SK-N-SH treated with all-trans-retinoic acid at 6 μM for 48 hours (cell line): ENCODE results near the gene CCDC102A.

Source experiments
- ATAC-seq: fragments of 200-7000 bp; cut with Tn5 transposase; 3 replicates; pipeline ENCODE4 v1.9.1; 2020; ENCODE audit warnings: mild to moderate bottlenecking, moderate library complexity
- ARNTL ChIP-seq: fragments of 450-650 bp; formaldehyde crosslinking; IDR thresholded peaks from 2 replicates; pipeline ENCODE4 v1.5.0; 2020; ENCODE audit warnings: low read depth, mild to moderate bottlenecking, moderate library complexity, borderline replicate concordance
- BACH2 ChIP-seq: fragments of 250-450 bp; sonication (Bioruptor Pico); IDR thresholded peaks from 2 replicates; pipeline ENCODE4 v1.9.0; 2021; ENCODE audit warnings: mild to moderate bottlenecking, borderline replicate concordance
- CSDC2 ChIP-seq: fragments of 250-450 bp; sonication (Bioruptor Pico); IDR thresholded peaks from 2 replicates; pipeline ENCODE4 v1.5.0; 2020; ENCODE audit warnings: mild to moderate bottlenecking, moderate library complexity
- GLIS3 ChIP-seq: fragments of 250-450 bp; sonication (Bioruptor Pico); IDR thresholded peaks from 2 replicates; pipeline ENCODE4 v1.5.0; 2020; ENCODE audit warnings: mild to moderate bottlenecking, moderate library complexity
- ISL1 ChIP-seq: fragments of 250-450 bp; sonication (Bioruptor Pico); IDR thresholded peaks from 2 replicates; pipeline ENCODE4 v2.1.2; 2022; ENCODE audit warnings: mild to moderate bottlenecking, moderate library complexity
- OSR1 ChIP-seq: fragments of 250-450 bp; sonication (Bioruptor Pico); IDR thresholded peaks from 2 replicates; pipeline ENCODE4 v1.8.0; 2022; ENCODE audit warnings: moderate library complexity, mild to moderate bottlenecking, inconsistent platforms
- SNAI2 ChIP-seq: fragments of 250-450 bp; sonication (Bioruptor Pico); IDR thresholded peaks from 2 replicates; pipeline ENCODE4 v1.5.0; 2020; ENCODE audit warnings: mild to moderate bottlenecking, moderate library complexity
- TCF4 ChIP-seq: fragments of 250-450 bp; sonication (Bioruptor Pico); IDR thresholded peaks from 2 replicates; pipeline ENCODE4 v1.8.0; 2021; ENCODE audit warnings: mild to moderate bottlenecking, moderate library complexity, borderline replicate concordance
- TOX ChIP-seq: fragments of 250-450 bp; sonication (Bioruptor Pico); IDR thresholded peaks from 2 replicates; pipeline ENCODE4 v1.8.0; 2021; ENCODE audit warnings: mild to moderate bottlenecking, moderate library complexity, borderline replicate concordance
- ZC3H10 ChIP-seq: fragments of 250-450 bp; sonication (Bioruptor Pico); IDR thresholded peaks from 2 replicates; pipeline ENCODE4 v1.5.1; 2021; ENCODE audit warnings: mild to moderate bottlenecking, moderate library complexity
- ZFP3 ChIP-seq: fragments of 250-450 bp; sonication (Bioruptor Pico); IDR thresholded peaks from 2 replicates; pipeline ENCODE4 v1.5.0; 2020; ENCODE audit warnings: mild to moderate bottlenecking, moderate library complexity
- ZFP30 ChIP-seq: fragments of 450-650 bp; formaldehyde crosslinking; IDR thresholded peaks from 2 replicates; pipeline ENCODE4 v1.5.0; 2022; ENCODE audit warnings: mild to moderate bottlenecking, moderate library complexity
- ZNF565 ChIP-seq: fragments of 450-650 bp; formaldehyde crosslinking; conservative IDR thresholded peaks from 2 replicates; pipeline ENCODE4 v1.5.0; 2020; ENCODE audit warnings: low read depth, mild to moderate bottlenecking, moderate library complexity
- ZNF70 ChIP-seq: fragments of 450-650 bp; formaldehyde crosslinking; IDR thresholded peaks from 2 replicates; pipeline ENCODE4 v1.5.0; 2020; ENCODE audit warnings: mild to moderate bottlenecking, moderate library complexity
- ZNF8 ChIP-seq: fragments of 450-650 bp; formaldehyde crosslinking; IDR thresholded peaks from 2 replicates; pipeline ENCODE4 v1.5.0; 2020; ENCODE audit warnings: mild to moderate bottlenecking, moderate library complexity
- TF ChIP-seq, protein P1 (sequence below): fragments of 250-450 bp; sonication (Bioruptor Pico); IDR thresholded peaks from 2 replicates; pipeline ENCODE4 v1.5.0; 2020; ENCODE audit warnings: mild to moderate bottlenecking, moderate library complexity
- TF ChIP-seq, protein P2 (sequence below): fragments of 250-450 bp; sonication (Bioruptor Pico); IDR thresholded peaks from 2 replicates; pipeline ENCODE4 v1.8.0; 2020; ENCODE audit warnings: mild to moderate bottlenecking, moderate library complexity, borderline replicate concordance
- TF ChIP-seq, protein P3 (sequence below): fragments of 250-450 bp; sonication (Bioruptor Pico); IDR thresholded peaks from 2 replicates; pipeline ENCODE4 v1.5.1; 2020; ENCODE audit warnings: low read depth, mild to moderate bottlenecking, moderate library complexity
- TF ChIP-seq, protein P4 (sequence below): fragments of 250-450 bp; sonication (Bioruptor Pico); IDR thresholded peaks from 2 replicates; pipeline ENCODE4 v1.5.1; 2021; ENCODE audit warnings: mild to moderate bottlenecking, moderate library complexity
- TF ChIP-seq, protein P5 (sequence below): fragments of 250-450 bp; sonication (Bioruptor Pico); IDR thresholded peaks from 2 replicates; pipeline ENCODE4 v1.8.0; 2021; ENCODE audit warnings: low read depth, mild to moderate bottlenecking, moderate library complexity, borderline replicate concordance

The CCDC102A gene

DNA sequence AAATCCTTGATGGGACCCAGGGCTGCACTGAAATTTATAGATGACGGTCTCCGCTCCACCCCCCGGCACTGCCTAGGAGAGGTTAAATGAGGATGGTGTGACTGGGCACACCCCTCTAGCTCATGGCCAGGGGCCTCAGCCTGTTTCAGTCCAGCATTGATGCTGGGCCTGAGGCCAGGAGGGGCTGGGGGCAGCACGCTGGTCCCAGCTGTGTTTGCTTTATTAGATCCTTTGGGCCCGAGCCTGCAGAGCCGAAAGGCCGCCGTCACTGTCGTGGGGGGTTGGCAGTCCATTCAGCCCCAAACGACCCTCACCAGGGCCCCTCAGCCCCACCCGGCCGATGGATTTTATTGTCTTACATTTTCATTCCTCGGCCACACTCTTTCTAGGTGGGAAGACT is 39.2 kb downstream of the CCDC102A start:
- TF ChIP-seq ZFP3 (CRISPR knock-in tag) (no peak), BACH2 (no peak), ZFP30 (no peak), ISL1 (CRISPR knock-in tag) (no peak), ARNTL (CRISPR knock-in tag) (no peak), ZC3H10 (no peak), TOX (CRISPR knock-in tag) (no peak), GLIS3 (CRISPR knock-in tag) (no peak)
- TF ChIP-seq, protein P1, sequence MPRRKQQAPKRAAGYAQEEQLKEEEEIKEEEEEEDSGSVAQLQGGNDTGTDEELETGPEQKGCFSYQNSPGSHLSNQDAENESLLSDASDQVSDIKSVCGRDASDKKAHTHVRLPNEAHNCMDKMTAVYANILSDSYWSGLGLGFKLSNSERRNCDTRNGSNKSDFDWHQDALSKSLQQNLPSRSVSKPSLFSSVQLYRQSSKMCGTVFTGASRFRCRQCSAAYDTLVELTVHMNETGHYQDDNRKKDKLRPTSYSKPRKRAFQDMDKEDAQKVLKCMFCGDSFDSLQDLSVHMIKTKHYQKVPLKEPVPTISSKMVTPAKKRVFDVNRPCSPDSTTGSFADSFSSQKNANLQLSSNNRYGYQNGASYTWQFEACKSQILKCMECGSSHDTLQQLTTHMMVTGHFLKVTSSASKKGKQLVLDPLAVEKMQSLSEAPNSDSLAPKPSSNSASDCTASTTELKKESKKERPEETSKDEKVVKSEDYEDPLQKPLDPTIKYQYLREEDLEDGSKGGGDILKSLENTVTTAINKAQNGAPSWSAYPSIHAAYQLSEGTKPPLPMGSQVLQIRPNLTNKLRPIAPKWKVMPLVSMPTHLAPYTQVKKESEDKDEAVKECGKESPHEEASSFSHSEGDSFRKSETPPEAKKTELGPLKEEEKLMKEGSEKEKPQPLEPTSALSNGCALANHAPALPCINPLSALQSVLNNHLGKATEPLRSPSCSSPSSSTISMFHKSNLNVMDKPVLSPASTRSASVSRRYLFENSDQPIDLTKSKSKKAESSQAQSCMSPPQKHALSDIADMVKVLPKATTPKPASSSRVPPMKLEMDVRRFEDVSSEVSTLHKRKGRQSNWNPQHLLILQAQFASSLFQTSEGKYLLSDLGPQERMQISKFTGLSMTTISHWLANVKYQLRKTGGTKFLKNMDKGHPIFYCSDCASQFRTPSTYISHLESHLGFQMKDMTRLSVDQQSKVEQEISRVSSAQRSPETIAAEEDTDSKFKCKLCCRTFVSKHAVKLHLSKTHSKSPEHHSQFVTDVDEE (CRISPR knock-in tag), result no peak
- ATAC-seq, result no peak

DNA sequence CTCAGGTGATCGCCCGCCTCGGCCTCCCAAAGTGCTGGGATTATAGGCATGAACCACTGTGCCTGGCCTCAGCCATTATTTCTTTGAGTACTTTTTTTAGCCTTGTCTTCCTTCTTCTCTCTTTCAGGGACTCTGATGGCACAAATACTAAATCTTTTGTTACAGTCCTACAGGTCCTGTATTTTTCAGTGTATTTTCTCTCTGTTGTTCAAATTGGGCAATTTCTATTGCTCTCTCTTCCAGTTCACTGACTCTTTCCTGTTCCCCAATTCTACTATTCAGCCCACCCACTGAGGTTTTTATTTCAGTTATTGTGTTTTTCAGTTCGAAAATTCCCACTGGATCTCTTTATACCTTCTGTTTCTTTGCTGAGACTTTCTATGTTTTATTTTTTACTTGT is 42.6 kb downstream of the CCDC102A start:
- TF ChIP-seq TCF4 (CRISPR knock-in tag), result no peak
- no peak for TF ChIP-seq CSDC2
- TF ChIP-seq, protein P2, sequence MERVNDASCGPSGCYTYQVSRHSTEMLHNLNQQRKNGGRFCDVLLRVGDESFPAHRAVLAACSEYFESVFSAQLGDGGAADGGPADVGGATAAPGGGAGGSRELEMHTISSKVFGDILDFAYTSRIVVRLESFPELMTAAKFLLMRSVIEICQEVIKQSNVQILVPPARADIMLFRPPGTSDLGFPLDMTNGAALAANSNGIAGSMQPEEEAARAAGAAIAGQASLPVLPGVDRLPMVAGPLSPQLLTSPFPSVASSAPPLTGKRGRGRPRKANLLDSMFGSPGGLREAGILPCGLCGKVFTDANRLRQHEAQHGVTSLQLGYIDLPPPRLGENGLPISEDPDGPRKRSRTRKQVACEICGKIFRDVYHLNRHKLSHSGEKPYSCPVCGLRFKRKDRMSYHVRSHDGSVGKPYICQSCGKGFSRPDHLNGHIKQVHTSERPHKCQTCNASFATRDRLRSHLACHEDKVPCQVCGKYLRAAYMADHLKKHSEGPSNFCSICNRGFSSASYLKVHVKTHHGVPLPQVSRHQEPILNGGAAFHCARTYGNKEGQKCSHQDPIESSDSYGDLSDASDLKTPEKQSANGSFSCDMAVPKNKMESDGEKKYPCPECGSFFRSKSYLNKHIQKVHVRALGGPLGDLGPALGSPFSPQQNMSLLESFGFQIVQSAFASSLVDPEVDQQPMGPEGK (CRISPR knock-in tag), result no peak
- TF ChIP-seq, protein P3, sequence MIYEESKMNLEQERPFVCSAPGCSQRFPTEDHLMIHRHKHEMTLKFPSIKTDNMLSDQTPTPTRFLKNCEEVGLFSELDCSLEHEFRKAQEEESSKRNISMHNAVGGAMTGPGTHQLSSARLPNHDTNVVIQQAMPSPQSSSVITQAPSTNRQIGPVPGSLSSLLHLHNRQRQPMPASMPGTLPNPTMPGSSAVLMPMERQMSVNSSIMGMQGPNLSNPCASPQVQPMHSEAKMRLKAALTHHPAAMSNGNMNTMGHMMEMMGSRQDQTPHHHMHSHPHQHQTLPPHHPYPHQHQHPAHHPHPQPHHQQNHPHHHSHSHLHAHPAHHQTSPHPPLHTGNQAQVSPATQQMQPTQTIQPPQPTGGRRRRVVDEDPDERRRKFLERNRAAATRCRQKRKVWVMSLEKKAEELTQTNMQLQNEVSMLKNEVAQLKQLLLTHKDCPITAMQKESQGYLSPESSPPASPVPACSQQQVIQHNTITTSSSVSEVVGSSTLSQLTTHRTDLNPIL (CRISPR knock-in tag), result no peak
- TF ChIP-seq GLIS3 (CRISPR knock-in tag), result no peak
- TF ChIP-seq ZNF8 (CRISPR knock-in tag), result no peak
- no peak for TF ChIP-seq OSR1 (CRISPR knock-in tag)
- TF ChIP-seq ZFP30, result no peak
- TF ChIP-seq ZNF565 (CRISPR knock-in tag), result no peak
- no peak for TF ChIP-seq BACH2
- TF ChIP-seq, protein P1 (CRISPR knock-in tag), result no peak
- TF ChIP-seq SNAI2 (CRISPR knock-in tag), result no peak
- TF ChIP-seq ZFP3 (CRISPR knock-in tag), result no peak
- no peak for ATAC-seq

DNA sequence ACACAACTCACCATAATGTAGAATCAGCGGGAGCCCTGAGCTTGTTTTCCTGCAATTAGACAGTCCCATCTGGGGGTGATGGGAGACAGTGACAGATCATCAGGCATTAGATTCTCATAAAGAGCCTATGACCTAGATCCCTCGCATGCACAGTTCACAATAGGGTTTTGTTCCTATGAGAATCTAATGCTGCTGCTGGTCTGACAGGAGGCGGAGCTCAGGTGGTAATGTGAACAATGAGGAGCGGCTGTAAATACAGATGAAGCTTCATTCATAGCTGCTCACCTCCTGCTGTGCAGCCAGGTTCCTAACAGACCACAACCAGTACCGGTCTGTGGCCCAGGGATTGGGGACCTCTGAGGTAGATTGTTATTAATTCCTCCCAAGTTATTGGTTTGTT is 47.1 kb downstream of the CCDC102A start:
- ATAC-seq, result no peak
- TF ChIP-seq BACH2, result no peak
- TF ChIP-seq, protein P4, sequence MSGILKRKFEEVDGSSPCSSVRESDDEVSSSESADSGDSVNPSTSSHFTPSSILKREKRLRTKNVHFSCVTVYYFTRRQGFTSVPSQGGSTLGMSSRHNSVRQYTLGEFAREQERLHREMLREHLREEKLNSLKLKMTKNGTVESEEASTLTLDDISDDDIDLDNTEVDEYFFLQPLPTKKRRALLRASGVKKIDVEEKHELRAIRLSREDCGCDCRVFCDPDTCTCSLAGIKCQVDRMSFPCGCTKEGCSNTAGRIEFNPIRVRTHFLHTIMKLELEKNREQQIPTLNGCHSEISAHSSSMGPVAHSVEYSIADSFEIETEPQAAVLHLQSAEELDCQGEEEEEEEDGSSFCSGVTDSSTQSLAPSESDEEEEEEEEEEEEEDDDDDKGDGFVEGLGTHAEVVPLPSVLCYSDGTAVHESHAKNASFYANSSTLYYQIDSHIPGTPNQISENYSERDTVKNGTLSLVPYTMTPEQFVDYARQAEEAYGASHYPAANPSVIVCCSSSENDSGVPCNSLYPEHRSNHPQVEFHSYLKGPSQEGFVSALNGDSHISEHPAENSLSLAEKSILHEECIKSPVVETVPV (CRISPR knock-in tag), result no peak
- no peak for TF ChIP-seq ZNF8 (CRISPR knock-in tag)
- TF ChIP-seq ZC3H10, result no peak
- TF ChIP-seq ZFP30, result no peak
- no peak for TF ChIP-seq ISL1 (CRISPR knock-in tag)
- TF ChIP-seq ZNF70, result no peak
- no peak for TF ChIP-seq TOX (CRISPR knock-in tag)
- no peak for TF ChIP-seq SNAI2 (CRISPR knock-in tag)
- TF ChIP-seq CSDC2, result no peak
- TF ChIP-seq OSR1 (CRISPR knock-in tag), result no peak
- no peak for TF ChIP-seq ZNF565 (CRISPR knock-in tag)
- TF ChIP-seq ZFP3 (CRISPR knock-in tag), result no peak
- no peak for TF ChIP-seq GLIS3 (CRISPR knock-in tag)
- no peak for TF ChIP-seq ARNTL (CRISPR knock-in tag)
- TF ChIP-seq TCF4 (CRISPR knock-in tag), result no peak
- TF ChIP-seq, protein P5, sequence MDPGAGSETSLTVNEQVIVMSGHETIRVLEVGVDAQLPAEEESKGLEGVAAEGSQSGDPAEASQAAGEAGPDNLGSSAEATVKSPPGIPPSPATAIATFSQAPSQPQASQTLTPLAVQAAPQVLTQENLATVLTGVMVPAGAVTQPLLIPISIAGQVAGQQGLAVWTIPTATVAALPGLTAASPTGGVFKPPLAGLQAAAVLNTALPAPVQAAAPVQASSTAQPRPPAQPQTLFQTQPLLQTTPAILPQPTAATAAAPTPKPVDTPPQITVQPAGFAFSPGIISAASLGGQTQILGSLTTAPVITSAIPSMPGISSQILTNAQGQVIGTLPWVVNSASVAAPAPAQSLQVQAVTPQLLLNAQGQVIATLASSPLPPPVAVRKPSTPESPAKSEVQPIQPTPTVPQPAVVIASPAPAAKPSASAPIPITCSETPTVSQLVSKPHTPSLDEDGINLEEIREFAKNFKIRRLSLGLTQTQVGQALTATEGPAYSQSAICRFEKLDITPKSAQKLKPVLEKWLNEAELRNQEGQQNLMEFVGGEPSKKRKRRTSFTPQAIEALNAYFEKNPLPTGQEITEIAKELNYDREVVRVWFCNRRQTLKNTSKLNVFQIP (CRISPR knock-in tag), result no peak
- TF ChIP-seq, protein P2 (CRISPR knock-in tag), result no peak
